HL-60 (cell line): ENCODE data around the gene BCL6B.

Experiments used
- DNase-seq, 2 experiments: peaks; one replicate each; pipeline ENCODE4 v3.0.0-alpha.2; 2010 to 2020; ENCODE audit warnings: low read depth in 1 of 2, low spot score in 1 of 2
- H3K27ac ChIP-seq: fragments of 250-450 bp; sonication (Bioruptor Pico); replicated peaks from 2 replicates; pipeline ENCODE4 v1.5.1; 2020; ENCODE audit warnings: mild to moderate bottlenecking, moderate library complexity
- H3K27me3 ChIP-seq: fragments of 250-450 bp; sonication (Bioruptor Pico); 2 replicates; pipeline ENCODE4 v1.5.1; 2021; ENCODE audit warnings: mild to moderate bottlenecking, moderate library complexity; ENCODE audit not compliant: insufficient read depth, poor library complexity, severe bottlenecking
- H3K4me3 ChIP-seq: replicated peaks from 2 replicates; pipeline ENCODE4 v1.5.1; 2011; ENCODE audit warnings: mild to moderate bottlenecking, control low read depth, low read length; ENCODE audit not compliant: insufficient read depth
- GABPA ChIP-seq: IDR thresholded peaks from 2 replicates; pipeline ENCODE4 v1.6.1; 2012; ENCODE audit warnings: low read depth
- POLR2AphosphoS5 ChIP-seq: IDR thresholded peaks from 2 replicates; pipeline ENCODE4 v1.6.1; 2012; ENCODE audit warnings: low read depth
- SPI1 ChIP-seq: IDR thresholded peaks from 2 replicates; pipeline ENCODE4 v1.6.1; 2012; ENCODE audit warnings: low read depth, mild to moderate bottlenecking, borderline replicate concordance
- TF ChIP-seq, protein P1 (sequence below): IDR thresholded peaks from 2 replicates; pipeline ENCODE4 v1.6.1; 2012; ENCODE audit warnings: low read depth; ENCODE audit not compliant: insufficient replicate concordance
- TF ChIP-seq, protein P2 (sequence below): IDR thresholded peaks from one replicate; pipeline ENCODE4 v1.5.1; 2011; ENCODE audit warnings: low read length, control low read depth, inconsistent platforms; ENCODE audit not compliant: insufficient read depth

The BCL6B gene

DNA sequence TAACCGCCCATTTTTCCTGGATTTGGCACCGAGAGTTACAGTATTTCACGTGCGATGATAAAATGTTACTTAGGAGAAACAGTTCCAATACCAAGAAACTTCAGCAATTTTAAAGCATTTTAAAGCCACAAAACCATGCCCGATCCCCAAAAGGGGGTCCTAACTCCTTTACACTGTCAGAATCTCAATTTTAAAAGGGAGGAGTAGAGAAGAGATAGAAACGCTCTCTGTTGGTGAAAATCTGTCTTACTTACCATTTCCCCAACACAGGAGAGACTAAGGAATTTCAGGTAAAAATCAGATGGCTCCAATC is 11.0 kb upstream of the BCL6B start:
- peak; percentile 21; the same call in 1 of the 2 replicates for TF ChIP-seq POLR2AphosphoS5
- TF ChIP-seq, protein P1, sequence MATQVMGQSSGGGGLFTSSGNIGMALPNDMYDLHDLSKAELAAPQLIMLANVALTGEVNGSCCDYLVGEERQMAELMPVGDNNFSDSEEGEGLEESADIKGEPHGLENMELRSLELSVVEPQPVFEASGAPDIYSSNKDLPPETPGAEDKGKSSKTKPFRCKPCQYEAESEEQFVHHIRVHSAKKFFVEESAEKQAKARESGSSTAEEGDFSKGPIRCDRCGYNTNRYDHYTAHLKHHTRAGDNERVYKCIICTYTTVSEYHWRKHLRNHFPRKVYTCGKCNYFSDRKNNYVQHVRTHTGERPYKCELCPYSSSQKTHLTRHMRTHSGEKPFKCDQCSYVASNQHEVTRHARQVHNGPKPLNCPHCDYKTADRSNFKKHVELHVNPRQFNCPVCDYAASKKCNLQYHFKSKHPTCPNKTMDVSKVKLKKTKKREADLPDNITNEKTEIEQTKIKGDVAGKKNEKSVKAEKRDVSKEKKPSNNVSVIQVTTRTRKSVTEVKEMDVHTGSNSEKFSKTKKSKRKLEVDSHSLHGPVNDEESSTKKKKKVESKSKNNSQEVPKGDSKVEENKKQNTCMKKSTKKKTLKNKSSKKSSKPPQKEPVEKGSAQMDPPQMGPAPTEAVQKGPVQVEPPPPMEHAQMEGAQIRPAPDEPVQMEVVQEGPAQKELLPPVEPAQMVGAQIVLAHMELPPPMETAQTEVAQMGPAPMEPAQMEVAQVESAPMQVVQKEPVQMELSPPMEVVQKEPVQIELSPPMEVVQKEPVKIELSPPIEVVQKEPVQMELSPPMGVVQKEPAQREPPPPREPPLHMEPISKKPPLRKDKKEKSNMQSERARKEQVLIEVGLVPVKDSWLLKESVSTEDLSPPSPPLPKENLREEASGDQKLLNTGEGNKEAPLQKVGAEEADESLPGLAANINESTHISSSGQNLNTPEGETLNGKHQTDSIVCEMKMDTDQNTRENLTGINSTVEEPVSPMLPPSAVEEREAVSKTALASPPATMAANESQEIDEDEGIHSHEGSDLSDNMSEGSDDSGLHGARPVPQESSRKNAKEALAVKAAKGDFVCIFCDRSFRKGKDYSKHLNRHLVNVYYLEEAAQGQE: no peak
- H3K4me3 ChIP-seq: peak overlapping the region; percentile 65
- H3K27me3 ChIP-seq: no peaks in the 10 kb centered on the region
- peak overlapping the region; percentile 99 for H3K27ac ChIP-seq
- no peak for DNase-seq

DNA sequence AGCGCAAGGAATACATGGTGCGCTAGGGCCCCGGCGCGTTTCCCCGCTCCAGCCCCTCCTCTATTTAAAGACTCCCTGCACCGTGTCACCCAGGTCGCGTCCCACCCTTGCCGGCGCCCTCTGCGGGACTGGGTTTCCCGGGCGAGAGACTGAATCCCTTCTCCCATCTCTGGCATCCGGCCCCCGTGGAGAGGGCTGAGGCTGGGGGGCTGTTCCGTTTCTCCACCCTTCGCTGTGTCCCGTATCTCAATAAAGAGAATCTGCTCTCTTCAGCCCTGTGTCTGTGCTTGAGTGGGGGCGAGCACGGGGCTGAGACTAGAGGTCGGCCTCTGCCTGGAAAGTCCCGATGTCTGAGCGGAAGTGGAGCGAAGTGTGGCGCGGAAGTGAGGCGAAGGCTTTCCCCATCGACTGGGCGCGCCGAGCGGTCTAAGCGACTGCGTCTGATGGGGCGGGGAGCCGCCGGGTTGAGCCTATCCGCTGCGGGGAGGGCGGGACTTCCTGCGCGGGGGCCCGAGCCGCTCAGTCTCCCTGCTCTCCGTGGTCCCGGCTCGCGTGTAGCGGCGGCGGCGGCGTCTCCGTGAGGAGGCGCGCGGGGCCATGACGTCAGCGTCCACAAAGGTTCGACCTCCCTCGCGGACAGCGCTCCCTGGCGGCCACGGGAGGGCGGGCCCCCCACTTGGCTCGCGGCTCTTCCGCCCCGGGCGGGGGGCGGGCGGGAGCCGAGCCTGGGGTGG is 8.4 kb upstream of the BCL6B start:
- TF ChIP-seq, protein P2, sequence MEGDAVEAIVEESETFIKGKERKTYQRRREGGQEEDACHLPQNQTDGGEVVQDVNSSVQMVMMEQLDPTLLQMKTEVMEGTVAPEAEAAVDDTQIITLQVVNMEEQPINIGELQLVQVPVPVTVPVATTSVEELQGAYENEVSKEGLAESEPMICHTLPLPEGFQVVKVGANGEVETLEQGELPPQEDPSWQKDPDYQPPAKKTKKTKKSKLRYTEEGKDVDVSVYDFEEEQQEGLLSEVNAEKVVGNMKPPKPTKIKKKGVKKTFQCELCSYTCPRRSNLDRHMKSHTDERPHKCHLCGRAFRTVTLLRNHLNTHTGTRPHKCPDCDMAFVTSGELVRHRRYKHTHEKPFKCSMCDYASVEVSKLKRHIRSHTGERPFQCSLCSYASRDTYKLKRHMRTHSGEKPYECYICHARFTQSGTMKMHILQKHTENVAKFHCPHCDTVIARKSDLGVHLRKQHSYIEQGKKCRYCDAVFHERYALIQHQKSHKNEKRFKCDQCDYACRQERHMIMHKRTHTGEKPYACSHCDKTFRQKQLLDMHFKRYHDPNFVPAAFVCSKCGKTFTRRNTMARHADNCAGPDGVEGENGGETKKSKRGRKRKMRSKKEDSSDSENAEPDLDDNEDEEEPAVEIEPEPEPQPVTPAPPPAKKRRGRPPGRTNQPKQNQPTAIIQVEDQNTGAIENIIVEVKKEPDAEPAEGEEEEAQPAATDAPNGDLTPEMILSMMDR: peak; percentile 12
- peak; percentile 76 for TF ChIP-seq SPI1
- peak; percentile 65; the same call in 1 of the 2 replicates for TF ChIP-seq GABPA
- TF ChIP-seq POLR2AphosphoS5: peak; percentile 90
- TF ChIP-seq, protein P1: no peak
- Histone ChIP-seq H3K27me3 (no peaks in the 10 kb centered on the region), H3K27ac (peak overlapping the region; percentile 99), H3K4me3 (peak overlapping the region; percentile 65)
- peak; percentile 76 to 92 for DNase-seq

DNA sequence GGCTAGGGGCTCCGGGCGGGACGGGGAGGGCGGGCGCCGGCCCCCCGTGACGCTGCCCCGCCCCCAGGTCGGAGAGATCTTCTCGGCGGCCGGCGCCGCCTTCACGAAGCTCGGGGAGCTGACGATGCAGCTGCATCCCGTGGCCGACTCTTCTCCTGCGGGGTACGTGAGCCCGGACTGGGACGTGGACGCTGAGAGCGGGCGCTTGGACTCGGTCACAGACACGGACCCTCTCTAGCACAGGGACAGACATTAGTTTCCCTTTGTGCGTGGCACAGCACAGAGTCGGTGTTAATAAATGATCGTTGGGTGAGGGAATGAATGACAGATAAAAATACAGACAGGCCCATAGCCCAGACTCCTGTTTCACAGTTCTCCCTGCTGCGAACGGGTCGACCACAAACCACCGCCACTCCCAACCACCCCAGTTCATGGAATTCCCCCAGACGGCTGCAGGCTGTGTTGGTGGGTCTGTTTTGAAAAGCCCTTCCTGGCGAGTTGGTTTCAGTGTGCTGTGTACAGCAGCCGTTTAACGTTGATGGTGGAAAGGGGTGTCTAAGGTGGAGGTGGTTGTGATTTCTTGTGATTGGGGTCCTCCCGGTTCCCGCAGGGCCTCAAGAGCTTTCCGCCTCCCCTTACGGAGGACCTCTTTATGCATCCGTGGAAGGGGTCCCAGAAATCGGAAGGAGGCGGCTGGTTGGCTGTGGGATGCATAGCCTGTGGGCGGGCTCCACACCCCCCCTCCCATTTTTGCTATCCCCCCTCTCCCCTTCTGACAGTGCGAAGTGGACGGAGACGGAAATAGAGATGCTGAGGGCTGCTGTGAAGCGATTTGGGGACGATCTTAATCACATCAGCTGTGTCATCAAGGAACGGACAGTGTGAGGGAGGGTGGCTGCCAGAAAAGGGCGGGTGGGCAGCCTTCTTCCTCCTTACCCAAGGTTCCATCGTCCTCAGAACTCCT is 7.6 kb upstream of the BCL6B start:
- no peak for DNase-seq
- Histone ChIP-seq H3K27me3 (no peaks in the 10 kb centered on the region), H3K27ac (peak overlapping the region; percentile 99), H3K4me3 (peak overlapping the region; percentile 45)
- TF ChIP-seq, protein P2: no peak
- TF ChIP-seq POLR2AphosphoS5 (no peak), GABPA (no peak), SPI1 (no peak)
- TF ChIP-seq, protein P1: no peak
